ACC112 (cell line): ENCODE measurements around the gene KLHL29.

ENCODE experiments used
- H2AFZ ChIP-seq: fragments of 200-600 bp; sonication (generic); one replicate; pipeline ENCODE4 v1.6.0; 2017; ENCODE audit warnings: antibody characterized with exemption, low read length; ENCODE audit not compliant: unreplicated experiment
- H3K27ac ChIP-seq: fragments of 200-600 bp; sonication (generic); 2 replicates; pipeline ENCODE4 v1.5.1; 2014; ENCODE audit warnings: low read depth, mild to moderate bottlenecking, antibody characterized with exemption, low read length, moderate library complexity
- H3K27me3 ChIP-seq: fragments of 200-600 bp; sonication (generic); 2 replicates; pipeline ENCODE4 v1.6.1; 2014; ENCODE audit warnings: mild to moderate bottlenecking, antibody characterized with exemption, low read length, moderate library complexity, mixed read lengths; ENCODE audit not compliant: insufficient read depth
- H3K36me3 ChIP-seq: fragments of 200-600 bp; sonication (generic); 2 replicates; pipeline ENCODE4 v1.6.1; 2016; ENCODE audit warnings: mild to moderate bottlenecking, antibody characterized with exemption, low read length, moderate library complexity, mixed read lengths; ENCODE audit not compliant: insufficient read depth
- H3K4me1 ChIP-seq: fragments of 200-600 bp; sonication (generic); one replicate; pipeline ENCODE4 v1.6.1; 2016; ENCODE audit warnings: low read length, mixed read lengths; ENCODE audit not compliant: insufficient read depth, unreplicated experiment, control insufficient read depth
- H3K4me3 ChIP-seq: fragments of 200-600 bp; sonication (generic); 2 replicates; pipeline ENCODE4 v1.5.1; 2014; ENCODE audit warnings: mild to moderate bottlenecking, low read depth, low read length
- H3K79me2 ChIP-seq: fragments of 200-600 bp; sonication (generic); one replicate; pipeline ENCODE4 v1.6.0; 2016; ENCODE audit warnings: low read length; ENCODE audit not compliant: control insufficient read depth, unreplicated experiment, insufficient read depth

Gene KLHL29

GRCh38 chr2:23682481-23682880, 297.5 kb downstream of the KLHL29 start:
- Histone ChIP-seq H3K4me1 (no peaks in the 10 kb centered on the region), H3K79me2 (no peaks in the 10 kb centered on the region), H3K36me3 (no peaks in the 10 kb centered on the region), H3K4me3 (no peak overlapping the region), H2AFZ (no peak overlapping the region), H3K27me3 (no peaks in the 10 kb centered on the region), H3K27ac (no peak overlapping the region)

GRCh38 chr2:23683001-23683400, 298.0 kb downstream of the KLHL29 start:
- H3K27me3 ChIP-seq = no peaks in the 10 kb centered on the region
- H3K27ac ChIP-seq = no peak overlapping the region
- H3K4me1 ChIP-seq = no peaks in the 10 kb centered on the region
- no peak overlapping the region for H2AFZ ChIP-seq
- no peak overlapping the region for H3K4me3 ChIP-seq
- H3K79me2 ChIP-seq = no peaks in the 10 kb centered on the region
- no peaks in the 10 kb centered on the region for H3K36me3 ChIP-seq

- no peak overlapping the region for H3K4me3 ChIP-seq
- H3K36me3 ChIP-seq = no peaks in the 10 kb centered on the region
- no peaks in the 10 kb centered on the region for H3K27me3 ChIP-seq
- no peak overlapping the region for H2AFZ ChIP-seq
- no peaks in the 10 kb centered on the region for H3K79me2 ChIP-seq
- H3K27ac ChIP-seq = no peak overlapping the region
- no peaks in the 10 kb centered on the region for H3K4me1 ChIP-seq
Observed at GRCh38 chr2:23684395-23685176, 299.6 kb downstream of the KLHL29 start.

- H3K4me1 ChIP-seq = no peaks in the 10 kb centered on the region
- H3K27me3 ChIP-seq = no peaks in the 10 kb centered on the region
- no peaks in the 10 kb centered on the region for H3K36me3 ChIP-seq
- no peak overlapping the region for H2AFZ ChIP-seq
- H3K27ac ChIP-seq = no peak overlapping the region
- no peaks in the 10 kb centered on the region for H3K79me2 ChIP-seq
- H3K4me3 ChIP-seq = no peak overlapping the region
Observed at GRCh38 chr2:23685181-23685580, 300.2 kb downstream of the KLHL29 start.

GRCh38 chr2:23685706-23686105, 300.7 kb downstream of the KLHL29 start:
- no peaks in the 10 kb centered on the region for H3K4me1 ChIP-seq
- no peaks in the 10 kb centered on the region for H3K79me2 ChIP-seq
- H2AFZ ChIP-seq = no peak overlapping the region
- no peak overlapping the region for H3K27ac ChIP-seq
- H3K4me3 ChIP-seq = no peak overlapping the region
- no peaks in the 10 kb centered on the region for H3K27me3 ChIP-seq
- no peaks in the 10 kb centered on the region for H3K36me3 ChIP-seq

GRCh38 chr2:23686405-23687029, 301.5 kb downstream of the KLHL29 start:
- H2AFZ ChIP-seq = no peak overlapping the region
- H3K4me3 ChIP-seq = no peak overlapping the region
- H3K27ac ChIP-seq = no peak overlapping the region
- no peaks in the 10 kb centered on the region for H3K27me3 ChIP-seq
- no peaks in the 10 kb centered on the region for H3K4me1 ChIP-seq
- no peaks in the 10 kb centered on the region for H3K36me3 ChIP-seq
- H3K79me2 ChIP-seq = no peaks in the 10 kb centered on the region

GRCh38 chr2:23687214-23687613, 302.2 kb downstream of the KLHL29 start:
- Histone ChIP-seq H3K27ac (no peak overlapping the region), H3K36me3 (no peaks in the 10 kb centered on the region), H3K79me2 (no peaks in the 10 kb centered on the region), H3K27me3 (no peaks in the 10 kb centered on the region), H3K4me1 (no peaks in the 10 kb centered on the region), H2AFZ (no peak overlapping the region), H3K4me3 (no peak overlapping the region)

GRCh38 chr2:23687713-23688112, 302.7 kb downstream of the KLHL29 start:
- no peaks in the 10 kb centered on the region for H3K36me3 ChIP-seq
- no peak overlapping the region for H2AFZ ChIP-seq
- no peak overlapping the region for H3K4me3 ChIP-seq
- H3K27me3 ChIP-seq = no peaks in the 10 kb centered on the region
- H3K4me1 ChIP-seq = no peaks in the 10 kb centered on the region
- H3K27ac ChIP-seq = no peak overlapping the region
- no peaks in the 10 kb centered on the region for H3K79me2 ChIP-seq

GRCh38 chr2:23688486-23689130, 303.6 kb downstream of the KLHL29 start:
- Histone ChIP-seq H3K27me3 (no peaks in the 10 kb centered on the region), H3K36me3 (no peaks in the 10 kb centered on the region), H3K4me3 (no peak overlapping the region), H3K4me1 (no peaks in the 10 kb centered on the region), H3K79me2 (no peaks in the 10 kb centered on the region), H3K27ac (no peak overlapping the region), H2AFZ (no peak overlapping the region)

GRCh38 chr2:23689131-23689700, 304.2 kb downstream of the KLHL29 start:
- H2AFZ ChIP-seq = no peak overlapping the region
- no peaks in the 10 kb centered on the region for H3K36me3 ChIP-seq
- H3K4me3 ChIP-seq = no peak overlapping the region

More at GRCh38 chr2:23689131-23689700, 304.2 kb downstream of the KLHL29 start:
- Histone ChIP-seq H3K27me3 (no peaks in the 10 kb centered on the region), H3K4me1 (no peaks in the 10 kb centered on the region), H3K27ac (no peak overlapping the region), H3K79me2 (no peaks in the 10 kb centered on the region)
